Activated CD8-positive, alpha-beta memory T cell treated with anti-CD3 and anti-CD28 coated beads, Interleukin-2, amount 50 U/mL, for 48 hours (primary cell): ENCODE data around the gene MUC16.
"Not testable (repeated sequence)": the region's sequence is repeated elsewhere in the genome, so short reads cannot be mapped to it uniquely, and the experiment has no call there.

Source experiments
- DNase-seq: peaks from one replicate; pipeline ENCODE4 v3.0.0-alpha.2; 2020

Gene MUC16

GRCh38 chr19:9009935-9010651, at the start of gene MUC16:
MUC16 (minus strand) TSS chr19:9010409.
- no peak for DNase-seq

- no peak for DNase-seq
Measured at GRCh38 chr19:9058905-9059667, 48.9 kb upstream of the MUC16 start.

- DNase-seq = no peak
Measured at GRCh38 chr19:9057505-9058258, 47.5 kb upstream of the MUC16 start.

- not testable (repeated sequence) for DNase-seq
Measured at GRCh38 chr19:9056131-9056530, 45.9 kb upstream of the MUC16 start.

GRCh38 chr19:9054765-9055164, 44.6 kb upstream of the MUC16 start:
- DNase-seq = no peak

- DNase-seq = no peak
Measured at GRCh38 chr19:9054207-9054606, 44.0 kb upstream of the MUC16 start.

GRCh38 chr19:9053674-9054073, 43.5 kb upstream of the MUC16 start:
- not testable (repeated sequence) for DNase-seq

GRCh38 chr19:9052894-9053293, 42.7 kb upstream of the MUC16 start:
- DNase-seq = no peak

- no peak for DNase-seq
Measured at GRCh38 chr19:9046694-9047093, 36.5 kb upstream of the MUC16 start.

- DNase-seq = no peak
Measured at GRCh38 chr19:9044449-9044848, 34.2 kb upstream of the MUC16 start.

GRCh38 chr19:9043524-9043923, 33.3 kb upstream of the MUC16 start:
- no peak for DNase-seq

- no peak for DNase-seq
Measured at GRCh38 chr19:9041023-9041422, 30.8 kb upstream of the MUC16 start.

- DNase-seq = no peak
Measured at GRCh38 chr19:9040131-9040530, 29.9 kb upstream of the MUC16 start.

GRCh38 chr19:9039728-9040127, 29.5 kb upstream of the MUC16 start:
- no peak for DNase-seq

- DNase-seq = no peak
Measured at GRCh38 chr19:9037400-9038062, 27.3 kb upstream of the MUC16 start.

- DNase-seq = no peak
Measured at GRCh38 chr19:9032136-9032631, 22.0 kb upstream of the MUC16 start.

GRCh38 chr19:9018163-9018875, 8.1 kb upstream of the MUC16 start:
- no peak for DNase-seq

- DNase-seq = no peak
Measured at GRCh38 chr19:9014803-9015202, 4.6 kb upstream of the MUC16 start.

GRCh38 chr19:9013988-9014387, 3.8 kb upstream of the MUC16 start:
- DNase-seq = no peak

GRCh38 chr19:9011875-9012274, 1.7 kb upstream of the MUC16 start:
- DNase-seq = no peak

- DNase-seq = no peak
Measured at GRCh38 chr19:9010693-9011092, 484 bp upstream of the MUC16 start.

GRCh38 chr19:9009431-9009830, 778 bp downstream of the MUC16 start:
- no peak for DNase-seq
